Suprapubic skin (tissue), 4 donors: ENCODE data around the gene RNF182. TPM values are rescaled to one million over a fixed set of nuclear protein-coding genes. Genes with fewer than 3 reads are reported as not detected.

Experiments
- DNase-seq, 2 donors: peaks; one replicate each; pipeline ENCODE4 v3.0.0-alpha.2; 2019; ENCODE audit warnings: low spot score in 2 of 2
- H3K27ac ChIP-seq: fragments of 200-600 bp; sonication (generic); one replicate; pipeline ENCODE4 v1.5.1; 2019
- H3K27me3 ChIP-seq: fragments of 200-600 bp; sonication (generic); one replicate; pipeline ENCODE4 v1.5.1; 2019
- H3K36me3 ChIP-seq: fragments of 200-600 bp; sonication (generic); one replicate; pipeline ENCODE4 v1.5.1; 2019
- H3K4me1 ChIP-seq: fragments of 200-600 bp; sonication (generic); one replicate; pipeline ENCODE4 v1.5.1; 2019
- H3K4me3 ChIP-seq: fragments of 200-600 bp; sonication (generic); one replicate; pipeline ENCODE4 v1.5.1; 2019; ENCODE audit warnings: mild to moderate bottlenecking
- H3K9me3 ChIP-seq: fragments of 200-600 bp; sonication (generic); one replicate; pipeline ENCODE4 v1.5.1; 2019
- CTCF ChIP-seq, 2 donors: fragments of 200-600 bp in 1 of 2; fragments of 450-650 bp in 1 of 2; sonication (generic) in 1 of 2; IDR thresholded peaks; one replicate each; pipeline ENCODE4 v1.5.1; 2016 to 2019; ENCODE audit warnings: antibody characterized with exemption in 2 of 2, mild to moderate bottlenecking in 1 of 2, moderate library complexity in 1 of 2
- EP300 ChIP-seq: sonication (generic); formaldehyde crosslinking; IDR thresholded peaks from one replicate; pipeline ENCODE4 v1.6.1; 2017; ENCODE audit warnings: antibody characterized with exemption
- POLR2A ChIP-seq, 2 donors: fragments of 450-650 bp; IDR thresholded peaks; one replicate each; pipeline ENCODE4 v1.6.1; 2017; ENCODE audit warnings: antibody characterized with exemption in 2 of 2, mild to moderate bottlenecking in 2 of 2, moderate library complexity in 2 of 2
- POLR2AphosphoS5 ChIP-seq, 3 donors: sonication (generic); formaldehyde crosslinking; IDR thresholded peaks; one replicate each; pipeline ENCODE4 v1.6.1; 2017; ENCODE audit warnings: antibody characterized with exemption in 3 of 3
- WGBS: methylation state at CpG from one replicate; pipeline ENCODE4 v1.1.5; 2018; 5-methylcytosine and 5-hydroxymethylcytosine counted together
- total RNA-seq, 4 donors: library from RNA; depleted of rRNA; stranded (reverse); fragments of >200 nt; gene quantifications; one replicate each; pipeline ENCODE4 v1.1.0, GENCODE V29; 2016

The RNF182 gene
- total RNA-seq, 4 donors from 2014 or later: 0.11 to 1.0 (median 0.83) TPM

- 66% methylated on average over 2 of the region's 2 CpGs for WGBS
- Histone ChIP-seq H3K27ac (no peak overlapping the region), H3K36me3 (no peaks in the 10 kb centered on the region), H3K4me1 (no peaks in the 10 kb centered on the region), H3K27me3 (peaks cover 13% of the 10 kb centered on the region), H3K9me3 (no peaks in the 10 kb centered on the region), H3K4me3 (no peak overlapping the region)
- TF ChIP-seq POLR2A (IDR thresholded peaks at IDR 0.05): no peak
- no peak for TF ChIP-seq POLR2AphosphoS5 (IDR thresholded peaks at IDR 0.05)
- TF ChIP-seq CTCF (IDR thresholded peaks at IDR 0.05): no peak
- no peak for TF ChIP-seq EP300
- DNase-seq: no peak
Measured at GRCh38 chr6:13993416-13993815, 68.7 kb downstream of the RNF182 start.

- Histone ChIP-seq H3K4me3 (no peak overlapping the region), H3K27ac (no peak overlapping the region), H3K4me1 (peaks cover 3% of the 10 kb centered on the region), H3K36me3 (no peaks in the 10 kb centered on the region), H3K27me3 (no peaks in the 10 kb centered on the region), H3K9me3 (no peaks in the 10 kb centered on the region)
- WGBS: 62% methylated on average over 3 of the region's 3 CpGs
- no peak for TF ChIP-seq POLR2A (IDR thresholded peaks at IDR 0.05)
- TF ChIP-seq POLR2AphosphoS5 (IDR thresholded peaks at IDR 0.05): no peak
- TF ChIP-seq EP300: no peak
- TF ChIP-seq CTCF (IDR thresholded peaks at IDR 0.05): no peak
- no peak for DNase-seq
Measured at GRCh38 chr6:13998356-13998755, 73.6 kb downstream of the RNF182 start.

GRCh38 chr6:14000901-14001300, 76.1 kb downstream of the RNF182 start:
- peaks cover 3% of the 10 kb centered on the region for H3K4me1 ChIP-seq
- H3K27ac ChIP-seq: peak overlapping the region; percentile 38
- H3K27me3 ChIP-seq: no peaks in the 10 kb centered on the region
- no peaks in the 10 kb centered on the region for H3K9me3 ChIP-seq
- WGBS: 55% methylated on average over 3 of the region's 3 CpGs
- H3K4me3 ChIP-seq: no peak overlapping the region
- DNase-seq: no peak
- H3K36me3 ChIP-seq: no peaks in the 10 kb centered on the region
- no peak for TF ChIP-seq POLR2AphosphoS5 (IDR thresholded peaks at IDR 0.05)
- no peak for TF ChIP-seq POLR2A (IDR thresholded peaks at IDR 0.05)
- TF ChIP-seq CTCF (IDR thresholded peaks at IDR 0.05): no peak
- TF ChIP-seq EP300: no peak

- DNase-seq: no peak
- TF ChIP-seq POLR2AphosphoS5 (IDR thresholded peaks at IDR 0.05) (no peak), EP300 (no peak), POLR2A (IDR thresholded peaks at IDR 0.05) (no peak), CTCF (IDR thresholded peaks at IDR 0.05) (no peak)
- Histone ChIP-seq H3K36me3 (no peaks in the 10 kb centered on the region), H3K4me1 (peaks cover 3% of the 10 kb centered on the region), H3K4me3 (no peak overlapping the region), H3K27ac (peak overlapping the region; percentile 38), H3K27me3 (no peaks in the 10 kb centered on the region), H3K9me3 (no peaks in the 10 kb centered on the region)
- WGBS: 55% methylated on average over 13 of the region's 13 CpGs
Measured at GRCh38 chr6:14001329-14002012, 76.7 kb downstream of the RNF182 start.

- Histone ChIP-seq H3K27me3 (no peaks in the 10 kb centered on the region), H3K27ac (no peak overlapping the region), H3K9me3 (no peaks in the 10 kb centered on the region), H3K36me3 (no peaks in the 10 kb centered on the region), H3K4me1 (peaks cover 3% of the 10 kb centered on the region), H3K4me3 (no peak overlapping the region)
- 94% methylated on average over 37 of the region's 47 CpGs for WGBS
- no peak for DNase-seq
- no peak for TF ChIP-seq EP300
- no peak for TF ChIP-seq POLR2AphosphoS5 (IDR thresholded peaks at IDR 0.05)
- TF ChIP-seq CTCF (IDR thresholded peaks at IDR 0.05): no peak
- no peak for TF ChIP-seq POLR2A (IDR thresholded peaks at IDR 0.05)
Measured at GRCh38 chr6:14002176-14002947, 77.6 kb downstream of the RNF182 start.
